ENCODE results near the gene KRT39. TPM values are rescaled to one million over a fixed set of nuclear protein-coding genes. Genes with fewer than 3 reads are reported as not detected.

The KRT39 gene
- total and polyA plus RNA-seq, 2 of the 8 experiments (the other 6 are each of a cell fraction or from before 2014, with no cell fraction given), result not detected

DNA sequence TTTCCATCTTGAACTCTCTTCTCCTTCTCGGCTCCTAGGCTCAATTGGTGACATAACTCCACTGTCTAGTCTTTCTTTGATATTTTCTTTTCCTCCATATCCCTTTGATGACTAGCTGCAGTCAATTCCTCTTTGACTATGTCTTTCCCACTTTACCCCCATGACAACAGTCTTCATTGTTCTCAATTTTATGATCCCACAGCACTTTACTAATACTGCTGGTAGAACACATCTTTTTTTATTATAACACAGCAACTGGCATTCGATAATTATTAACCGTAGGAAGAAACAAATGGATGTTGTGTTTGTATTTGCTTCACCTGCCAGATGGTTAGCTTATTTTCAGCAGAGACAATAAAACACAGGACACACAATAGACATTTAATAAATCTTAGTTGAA is 25.9 kb upstream of the KRT39 start:
- FAIRE-seq (no peak), DNase-seq (ENCODE audit: low read depth in 1 of 2, low spot score in 2 of 2) (no peak)
- 93% methylated on average over 3 of the region's 3 CpGs; no CpG with 5 or more reads in 1 of the 2 experiments for WGBS, 2 experiments (ENCODE audit: extremely low coverage in 1 of 2, insufficient coverage in 1 of 2, insufficient read length in 1 of 2, insufficient replicate concordance in 2 of 2, low coverage in 1 of 2, low lambda C conversion rate in 2 of 2, missing lambda C conversion rate in 1 of 2)
- TF ChIP-seq SRF (IDR thresholded peaks at IDR 0.05; ENCODE audit: low read depth, low read length), result no peak
- TF ChIP-seq SP1 (IDR thresholded peaks at IDR 0.05; ENCODE audit: low read depth, low read length), result no peak
- no peak for TF ChIP-seq SIN3A (conservative IDR thresholded peaks at IDR 0.05 in 1 of 2, IDR thresholded peaks at IDR 0.05 in 1 of 2; ENCODE audit: low read depth in 1 of 2, low read length in 2 of 2)
- TF ChIP-seq SP4 (IDR thresholded peaks at IDR 0.05; ENCODE audit: low read length), result no peak
- no peak for TF ChIP-seq BACH1 (IDR thresholded peaks at IDR 0.05; ENCODE audit: low read length)
- no peak for TF ChIP-seq POLR2A (IDR thresholded peaks at IDR 0.05; ENCODE audit: control extremely low read depth in 1 of 2, low read depth in 2 of 2, low read length in 2 of 2)
- TF ChIP-seq TBP (IDR thresholded peaks at IDR 0.05; ENCODE audit: low read depth, low read length), result no peak
- no peak for TF ChIP-seq CTBP2 (IDR thresholded peaks at IDR 0.05; ENCODE audit: borderline replicate concordance, insufficient read depth, insufficient read length, low read length)
- H3K4ac ChIP-seq (replicated peaks; ENCODE audit: insufficient read length, low read depth, low read length), result no peak overlapping the region
- H2BK120ac ChIP-seq (replicated peaks; ENCODE audit: low read depth, low read length), result no peak overlapping the region
- POLR2A ChIA-PET (ENCODE audit: partially characterized antibody), result interaction anchor here (0.6 kb wide), 1 partner anchor 11 kb away, joined by 4 read pairs; no protein-coding TSS in a partner anchor
- no peak overlapping the region for H4K91ac ChIP-seq (replicated peaks; ENCODE audit: insufficient read length, low read length)
- no peak overlapping the region for H2BK5ac ChIP-seq (ENCODE audit: low read depth, low read length)
- no peak overlapping the region for H3K56ac ChIP-seq (replicated peaks; ENCODE audit: insufficient read length, low read depth, low read length)
- no peak overlapping the region for H2AK5ac ChIP-seq (ENCODE audit: low read depth, low read length)
- H4K8ac ChIP-seq (ENCODE audit: extremely low read depth, insufficient read depth, low read length), result no peak overlapping the region
- H3K27ac ChIP-seq (ENCODE audit: low read depth, low read length), result no peak overlapping the region
- H3K23me2 ChIP-seq (ENCODE audit: low read depth, low read length), result no peaks in the 10 kb centered on the region
- H3K9ac ChIP-seq (replicated peaks in 1 of 4; ENCODE audit: extremely low read depth in 1 of 4, low read depth in 3 of 4, low read length in 3 of 4), result no peak overlapping the region
- no peak overlapping the region for H4K5ac ChIP-seq (ENCODE audit: insufficient read length, low read depth, low read length)
- H3K36me3 ChIP-seq (ENCODE audit: control insufficient read depth in 2 of 4, insufficient read depth in 4 of 4, low read length in 3 of 4), result no peaks in the 10 kb centered on the region
- no peak overlapping the region for H3K18ac ChIP-seq (ENCODE audit: extremely low read depth, low read length)
- no peaks in the 10 kb centered on the region for H3K27me3 ChIP-seq (replicated peaks in 1 of 4; ENCODE audit: control insufficient read depth in 3 of 4, extremely low read depth in 1 of 4, insufficient read depth in 3 of 4, low read length in 3 of 4)
- H3K9me3 ChIP-seq (ENCODE audit: insufficient read depth in 2 of 2, low read depth in 1 of 2, low read length in 1 of 2), result no peaks in the 10 kb centered on the region
- CTCF ChIA-PET (ENCODE audit: partially characterized antibody), result interaction anchor here (0.5 kb wide), 1 partner anchor 29 kb away, joined by 3 read pairs; no protein-coding TSS in a partner anchor
- H4K20me1 ChIP-seq (replicated peaks in 1 of 2; ENCODE audit: control insufficient read depth in 1 of 2, insufficient read depth in 2 of 2, low read length in 2 of 2), result no peaks in the 10 kb centered on the region
- H3K79me1 ChIP-seq (ENCODE audit: low read depth, low read length), result no peaks in the 10 kb centered on the region
- H2AFZ ChIP-seq (ENCODE audit: low read length), result no peak overlapping the region
- no peak overlapping the region for H2BK20ac ChIP-seq (ENCODE audit: low read length)
- H3K4me2 ChIP-seq (ENCODE audit: insufficient read depth in 1 of 2, low read depth in 2 of 2, low read length in 2 of 2), result no peak overlapping the region
- no peaks in the 10 kb centered on the region for H3K79me2 ChIP-seq (ENCODE audit: control insufficient read depth in 1 of 2, insufficient read depth in 2 of 2, low read length in 2 of 2)
- no peak overlapping the region for H3K4me3 ChIP-seq (ENCODE audit: extremely low read depth in 1 of 4, insufficient read depth in 2 of 4, low read depth in 3 of 4, low read length in 4 of 4)
- H3K23ac ChIP-seq (ENCODE audit: insufficient read length), result no peak overlapping the region
- peaks cover 0 to 2% (median 0%) of the 10 kb centered on the region in 4 experiments; a peak in 2 of 7 replicates for H3K4me1 ChIP-seq (replicated peaks in 1 of 4; ENCODE audit: control insufficient read depth in 3 of 4, insufficient read depth in 4 of 4, low read length in 3 of 4)
- no peak overlapping the region for H2BK12ac ChIP-seq (ENCODE audit: low read depth, low read length)
- H3K14ac ChIP-seq (ENCODE audit: insufficient read length), result no peak overlapping the region
- H2BK15ac ChIP-seq (ENCODE audit: low read length), result no peak overlapping the region
